Uterus (tissue), 2 donors: Measurements from ENCODE around the gene TMPRSS3.

Source experiments
- POLR2A ChIP-seq, 2 donors: fragments of 450-650 bp; IDR thresholded peaks; one replicate each; pipeline ENCODE4 v1.6.1; 2016; ENCODE audit warnings: antibody characterized with exemption in 2 of 2, mild to moderate bottlenecking in 1 of 2, moderate library complexity in 1 of 2
- TF ChIP-seq, protein P1 (sequence below), 4 experiments: fragments of 200-600 bp in 2 of 4; fragments of 450-650 bp in 2 of 4; sonication (generic) in 2 of 4; IDR thresholded peaks; one replicate each; pipeline ENCODE4 v1.5.1; 2016 to 2019; ENCODE audit warnings: antibody characterized with exemption in 4 of 4, mild to moderate bottlenecking in 2 of 4, moderate library complexity in 1 of 4

DNA sequence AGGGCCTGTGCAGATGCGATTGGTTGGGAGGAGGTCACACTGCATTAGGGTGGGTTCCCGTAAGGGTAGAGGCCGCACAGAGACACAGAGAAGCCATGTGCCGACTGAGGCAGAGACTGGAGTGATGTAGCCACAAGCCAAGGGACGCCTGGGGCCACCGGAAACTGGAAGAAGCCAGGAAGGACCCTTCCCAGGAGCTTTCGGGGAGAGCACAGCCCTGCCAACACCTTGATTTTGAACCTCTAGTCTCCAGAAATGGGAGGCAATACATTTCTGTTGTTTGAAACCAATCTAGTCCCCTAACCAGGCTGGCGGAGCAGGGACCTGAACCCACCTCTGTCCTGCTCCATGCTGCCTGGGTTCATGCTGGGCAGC lies 18.7 kb upstream of the TMPRSS3 start:
- TF ChIP-seq POLR2A (IDR thresholded peaks at IDR 0.05), result no peak
- TF ChIP-seq, protein P1, sequence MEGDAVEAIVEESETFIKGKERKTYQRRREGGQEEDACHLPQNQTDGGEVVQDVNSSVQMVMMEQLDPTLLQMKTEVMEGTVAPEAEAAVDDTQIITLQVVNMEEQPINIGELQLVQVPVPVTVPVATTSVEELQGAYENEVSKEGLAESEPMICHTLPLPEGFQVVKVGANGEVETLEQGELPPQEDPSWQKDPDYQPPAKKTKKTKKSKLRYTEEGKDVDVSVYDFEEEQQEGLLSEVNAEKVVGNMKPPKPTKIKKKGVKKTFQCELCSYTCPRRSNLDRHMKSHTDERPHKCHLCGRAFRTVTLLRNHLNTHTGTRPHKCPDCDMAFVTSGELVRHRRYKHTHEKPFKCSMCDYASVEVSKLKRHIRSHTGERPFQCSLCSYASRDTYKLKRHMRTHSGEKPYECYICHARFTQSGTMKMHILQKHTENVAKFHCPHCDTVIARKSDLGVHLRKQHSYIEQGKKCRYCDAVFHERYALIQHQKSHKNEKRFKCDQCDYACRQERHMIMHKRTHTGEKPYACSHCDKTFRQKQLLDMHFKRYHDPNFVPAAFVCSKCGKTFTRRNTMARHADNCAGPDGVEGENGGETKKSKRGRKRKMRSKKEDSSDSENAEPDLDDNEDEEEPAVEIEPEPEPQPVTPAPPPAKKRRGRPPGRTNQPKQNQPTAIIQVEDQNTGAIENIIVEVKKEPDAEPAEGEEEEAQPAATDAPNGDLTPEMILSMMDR (IDR thresholded peaks at IDR 0.05), result no peak
